Suprapubic skin (tissue), 4 donors: ENCODE results near the gene ERF. TPM values are rescaled to one million over a fixed set of nuclear protein-coding genes. Genes with fewer than 3 reads are reported as not detected.

Source experiments
- DNase-seq, 2 donors: peaks; one replicate each; pipeline ENCODE4 v3.0.0-alpha.2; 2019; ENCODE audit warnings: low spot score in 2 of 2
- H3K27ac ChIP-seq: fragments of 200-600 bp; sonication (generic); one replicate; pipeline ENCODE4 v1.5.1; 2019
- H3K27me3 ChIP-seq: fragments of 200-600 bp; sonication (generic); one replicate; pipeline ENCODE4 v1.5.1; 2019
- H3K36me3 ChIP-seq: fragments of 200-600 bp; sonication (generic); one replicate; pipeline ENCODE4 v1.5.1; 2019
- H3K4me1 ChIP-seq: fragments of 200-600 bp; sonication (generic); one replicate; pipeline ENCODE4 v1.5.1; 2019
- H3K4me3 ChIP-seq: fragments of 200-600 bp; sonication (generic); one replicate; pipeline ENCODE4 v1.5.1; 2019; ENCODE audit warnings: mild to moderate bottlenecking
- H3K9me3 ChIP-seq: fragments of 200-600 bp; sonication (generic); one replicate; pipeline ENCODE4 v1.5.1; 2019
- EP300 ChIP-seq: sonication (generic); formaldehyde crosslinking; IDR thresholded peaks from one replicate; pipeline ENCODE4 v1.6.1; 2017; ENCODE audit warnings: antibody characterized with exemption
- POLR2A ChIP-seq, 2 donors: fragments of 450-650 bp; IDR thresholded peaks; one replicate each; pipeline ENCODE4 v1.6.1; 2017; ENCODE audit warnings: antibody characterized with exemption in 2 of 2, mild to moderate bottlenecking in 2 of 2, moderate library complexity in 2 of 2
- POLR2AphosphoS5 ChIP-seq, 3 donors: sonication (generic); formaldehyde crosslinking; IDR thresholded peaks; one replicate each; pipeline ENCODE4 v1.6.1; 2017; ENCODE audit warnings: antibody characterized with exemption in 3 of 3
- WGBS: methylation state at CpG from one replicate; pipeline ENCODE4 v1.1.5; 2018; 5-methylcytosine and 5-hydroxymethylcytosine counted together
- total RNA-seq, 4 donors: library from RNA; depleted of rRNA; stranded (reverse); fragments of >200 nt; gene quantifications; one replicate each; pipeline ENCODE4 v1.1.0, GENCODE V29; 2016
- TF ChIP-seq, protein P1 (sequence below), 2 donors: fragments of 200-600 bp in 1 of 2; fragments of 450-650 bp in 1 of 2; sonication (generic) in 1 of 2; IDR thresholded peaks; one replicate each; pipeline ENCODE4 v1.5.1; 2016 to 2019; ENCODE audit warnings: antibody characterized with exemption in 2 of 2, mild to moderate bottlenecking in 1 of 2, moderate library complexity in 1 of 2

ERF gene
- total RNA-seq, 4 donors from 2014 or later: 36.8 to 49.5 (median 45.8) TPM

DNA sequence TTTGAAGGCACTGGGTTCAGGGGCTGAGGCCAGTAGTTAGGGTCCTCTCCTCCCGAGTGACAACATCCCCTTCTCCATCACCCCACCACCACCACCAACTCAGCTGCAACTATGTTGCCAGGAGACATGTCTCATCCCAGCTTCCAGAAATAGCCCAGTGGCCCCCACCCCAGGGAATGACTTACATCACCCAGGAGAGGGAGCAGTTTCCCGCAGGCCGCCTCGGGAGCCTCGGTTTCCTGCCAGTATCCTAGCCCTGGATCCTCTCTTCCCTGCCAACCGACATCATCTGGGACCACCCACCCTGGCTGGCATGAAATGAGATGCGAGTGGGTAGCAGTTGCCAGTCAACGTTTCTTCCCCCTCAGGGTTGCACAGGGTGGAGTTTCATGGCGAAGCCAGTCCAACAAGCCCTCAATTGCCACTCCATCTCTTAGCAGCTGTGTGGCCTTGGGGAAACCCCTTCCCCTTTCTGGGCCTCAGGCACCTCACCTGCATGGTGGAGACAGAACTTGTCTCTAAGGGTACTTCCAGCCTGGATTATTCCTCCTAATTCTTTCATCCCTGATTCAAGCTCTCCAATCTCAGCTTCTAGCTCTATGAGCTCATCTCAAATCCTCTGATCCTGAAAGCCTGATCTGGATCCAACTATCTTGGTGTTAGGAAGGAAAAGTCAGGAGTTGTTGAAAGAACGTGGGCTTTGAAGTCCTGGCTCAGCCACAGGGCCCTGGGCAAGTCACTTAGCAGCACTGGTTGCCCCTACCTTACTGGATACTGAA is 8.6 kb downstream of the ERF start:
- Histone ChIP-seq H3K4me1 (peaks cover 84% of the 10 kb centered on the region), H3K27me3 (no peaks in the 10 kb centered on the region), H3K36me3 (peaks cover 16% of the 10 kb centered on the region), H3K27ac (peak overlapping the region; percentile 7), H3K9me3 (no peaks in the 10 kb centered on the region), H3K4me3 (no peak overlapping the region)
- peak; percentile 91 to 92 for DNase-seq
- no peak for TF ChIP-seq POLR2AphosphoS5 (IDR thresholded peaks at IDR 0.05)
- TF ChIP-seq, protein P1, sequence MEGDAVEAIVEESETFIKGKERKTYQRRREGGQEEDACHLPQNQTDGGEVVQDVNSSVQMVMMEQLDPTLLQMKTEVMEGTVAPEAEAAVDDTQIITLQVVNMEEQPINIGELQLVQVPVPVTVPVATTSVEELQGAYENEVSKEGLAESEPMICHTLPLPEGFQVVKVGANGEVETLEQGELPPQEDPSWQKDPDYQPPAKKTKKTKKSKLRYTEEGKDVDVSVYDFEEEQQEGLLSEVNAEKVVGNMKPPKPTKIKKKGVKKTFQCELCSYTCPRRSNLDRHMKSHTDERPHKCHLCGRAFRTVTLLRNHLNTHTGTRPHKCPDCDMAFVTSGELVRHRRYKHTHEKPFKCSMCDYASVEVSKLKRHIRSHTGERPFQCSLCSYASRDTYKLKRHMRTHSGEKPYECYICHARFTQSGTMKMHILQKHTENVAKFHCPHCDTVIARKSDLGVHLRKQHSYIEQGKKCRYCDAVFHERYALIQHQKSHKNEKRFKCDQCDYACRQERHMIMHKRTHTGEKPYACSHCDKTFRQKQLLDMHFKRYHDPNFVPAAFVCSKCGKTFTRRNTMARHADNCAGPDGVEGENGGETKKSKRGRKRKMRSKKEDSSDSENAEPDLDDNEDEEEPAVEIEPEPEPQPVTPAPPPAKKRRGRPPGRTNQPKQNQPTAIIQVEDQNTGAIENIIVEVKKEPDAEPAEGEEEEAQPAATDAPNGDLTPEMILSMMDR (IDR thresholded peaks at IDR 0.05): peak; percentile 53 to 74
- TF ChIP-seq EP300: no peak
- no peak for TF ChIP-seq POLR2A (IDR thresholded peaks at IDR 0.05)
- 8% methylated on average over 10 of the region's 10 CpGs for whole genome bisulfite sequencing

GRCh38 chr19:42245231-42245630 is 9.7 kb downstream of the ERF start:
- Histone ChIP-seq H3K27me3 (no peaks in the 10 kb centered on the region), H3K4me1 (peaks cover 84% of the 10 kb centered on the region), H3K36me3 (peaks cover 16% of the 10 kb centered on the region), H3K9me3 (no peaks in the 10 kb centered on the region), H3K27ac (no peak overlapping the region), H3K4me3 (peak overlapping the region; percentile 62)
- 76% methylated on average over 10 of the region's 10 CpGs for WGBS
- TF ChIP-seq, protein P1 (IDR thresholded peaks at IDR 0.05): no peak
- no peak for TF ChIP-seq POLR2AphosphoS5 (IDR thresholded peaks at IDR 0.05)
- no peak for TF ChIP-seq EP300
- TF ChIP-seq POLR2A (IDR thresholded peaks at IDR 0.05): no peak
- DNase-seq: no peak

- peaks cover 18% of the 10 kb centered on the region for H3K36me3 ChIP-seq
- no peaks in the 10 kb centered on the region for H3K9me3 ChIP-seq
- WGBS: 2% methylated on average over 29 of the region's 45 CpGs
- peak overlapping the region; percentile 90 for H3K27ac ChIP-seq
- peak overlapping the region; percentile 62 for H3K4me3 ChIP-seq
- DNase-seq: peak; percentile 95 to 96
- peak in 2 of 3 donors; percentile 19 to 91 for TF ChIP-seq POLR2AphosphoS5 (IDR thresholded peaks at IDR 0.05)
- TF ChIP-seq POLR2A (IDR thresholded peaks at IDR 0.05): peak in 1 of 2 donors; percentile 26
- TF ChIP-seq, protein P1 (IDR thresholded peaks at IDR 0.05): peak; percentile 47 to 61
- no peak for TF ChIP-seq EP300
- H3K4me1 ChIP-seq: peaks cover 83% of the 10 kb centered on the region
- H3K27me3 ChIP-seq: no peaks in the 10 kb centered on the region
Observed at GRCh38 chr19:42244347-42245220, 10.3 kb downstream of the ERF start.

- 0% methylated on average over 38 of the region's 76 CpGs for WGBS
- Histone ChIP-seq H3K4me3 (peak within 1 kb of the TSS; percentile 62), H3K4me1 (peaks cover 67% of the 10 kb centered on the region), H3K36me3 (peaks cover 8% of the 10 kb centered on the region), H3K27ac (peak within 1 kb of the TSS; percentile 90), H3K27me3 (no peaks in the 10 kb centered on the region), H3K9me3 (no peaks in the 10 kb centered on the region)
- TF ChIP-seq POLR2A (IDR thresholded peaks at IDR 0.05) (peak in 1 of 2 donors; percentile 89), POLR2AphosphoS5 (IDR thresholded peaks at IDR 0.05) (peak; percentile 2 to 85 (median 28)), EP300 (no peak)
- TF ChIP-seq, protein P1 (IDR thresholded peaks at IDR 0.05): no peak
- DNase-seq: peak; percentile 99
Observed at GRCh38 chr19:42242512-42243409, 12.2 kb downstream of the ERF start, which contains the start of gene GSK3A. GSK3A (minus strand) TSS chr19:42242602; CDS start chr19:42242465, 137 bp downstream.
